ENCODE results near the gene SSH2. TPM values are rescaled to one million over a fixed set of nuclear protein-coding genes. Genes with fewer than 3 reads are reported as not detected.

SSH2 gene
- total and polyA plus RNA-seq, 9 of the 15 experiments (the other 6 are each of a cell fraction or from before 2014, with no cell fraction given): 3.9 to 16.1 (median 10.2) TPM

- TF ChIP-seq ZNF518B (CRISPR knock-in tag; IDR thresholded peaks at IDR 0.05) (no peak), MAX (CRISPR knock-in tag; IDR thresholded peaks at IDR 0.05) (peak; percentile 24; the same call in 1 of the 2 replicates), RAD21 (CRISPR knock-in tag; conservative IDR thresholded peaks at IDR 0.05 in 1 of 2, IDR thresholded peaks at IDR 0.05 in 1 of 2) (no peak), ZNF707 (CRISPR knock-in tag; conservative IDR thresholded peaks at IDR 0.05) (no peak), ATF4 (CRISPR knock-in tag; IDR thresholded peaks at IDR 0.05) (no peak), DNMT1 (IDR thresholded peaks at IDR 0.05) (no peak), CEBPZ (IDR thresholded peaks at IDR 0.05; ENCODE audit: borderline replicate concordance, low read depth, low read length) (no peak), HINFP (tag; conservative IDR thresholded peaks at IDR 0.05; ENCODE audit: low read depth) (no peak), MCM2 (IDR thresholded peaks at IDR 0.05; ENCODE audit: low read depth) (no peak), FOXO4 (CRISPR knock-in tag; IDR thresholded peaks at IDR 0.05) (no peak), RBM25 (IDR thresholded peaks at IDR 0.05; ENCODE audit: low read depth, low read length, severe bottlenecking) (no peak), NONO (IDR thresholded peaks at IDR 0.05; ENCODE audit: low read depth in 2 of 2, low read length in 1 of 2) (no peak), SRSF9 (IDR thresholded peaks at IDR 0.05; ENCODE audit: borderline replicate concordance, low read depth, low read length) (no peak), GABPB1 (CRISPR knock-in tag; IDR thresholded peaks at IDR 0.05) (peak; percentile 70)
Measured at GRCh38 chr17:29929533-29930408, at the start of gene SSH2 (continued).
